Thyroid gland (tissue), 4 donors: ENCODE results near the gene ISM2. TPM values are rescaled to one million over a fixed set of nuclear protein-coding genes. Genes with fewer than 3 reads are reported as not detected.

Experiments
- DNase-seq, 2 donors: peaks; one replicate each; pipeline ENCODE4 v3.0.0-alpha.2; 2019
- H3K27ac ChIP-seq, 3 donors: fragments of 200-600 bp; sonication (generic); 1 replicate in 2 of 3; 2 replicates in 1 of 3; pipeline ENCODE4 v1.5.1; 2016 to 2019; ENCODE audit warnings: mild to moderate bottlenecking in 1 of 3, moderate library complexity in 1 of 3
- H3K27me3 ChIP-seq: fragments of 200-600 bp; sonication (generic); one replicate; pipeline ENCODE4 v1.5.1; 2019
- H3K36me3 ChIP-seq, 2 donors: fragments of 200-600 bp; sonication (generic); one replicate each; pipeline ENCODE4 v1.5.1; 2016 to 2019
- H3K4me1 ChIP-seq, 2 donors: fragments of 200-600 bp; sonication (generic); one replicate each; pipeline ENCODE4 v1.5.1; 2017 to 2019
- H3K4me3 ChIP-seq, 3 donors: fragments of 200-600 bp; sonication (generic); replicated peaks in 1 of 3; 1 replicate in 2 of 3; 2 replicates in 1 of 3; pipeline ENCODE4 v1.5.1; 2016; ENCODE audit warnings: mild to moderate bottlenecking in 1 of 3
- H3K9me3 ChIP-seq: fragments of 200-600 bp; sonication (generic); one replicate; pipeline ENCODE4 v1.5.1; 2017
- CTCF ChIP-seq, 6 experiments: fragments of 200-600 bp in 3 of 6; fragments of 450-650 bp in 3 of 6; sonication (generic) in 3 of 6; IDR thresholded peaks; one replicate each; pipeline ENCODE4 v1.5.1; 2016 to 2019; ENCODE audit warnings: antibody characterized with exemption in 6 of 6, mild to moderate bottlenecking in 2 of 6, inconsistent platforms in 1 of 6, moderate library complexity in 1 of 6
- POLR2A ChIP-seq, 2 donors: fragments of 450-650 bp; IDR thresholded peaks; one replicate each; pipeline ENCODE4 v1.6.1; 2017; ENCODE audit warnings: antibody characterized with exemption in 2 of 2, mild to moderate bottlenecking in 2 of 2, moderate library complexity in 1 of 2
- WGBS, 2 donors: methylation state at CpG; one replicate each; pipeline ENCODE4 v1.1.5; 2017; 5-methylcytosine and 5-hydroxymethylcytosine counted together
- intact Hi-C: fragments of 100-400 bp; cut with DNase I; formaldehyde crosslinking; loops from one replicate; pipeline ENCODE4 v1.15.1; 2023
- total RNA-seq, 4 donors: library from RNA; depleted of rRNA; stranded (reverse); fragments of >200 nt; gene quantifications; one replicate each; pipeline ENCODE4 v1.2.3, GENCODE V29; 2016

Gene ISM2
- total RNA-seq, 4 donors from 2014 or later, result not detected

GRCh38 chr14:77457522-77458248 lies 40.9 kb downstream of the ISM2 start, which contains the start of the genes AHSA1 and VIPAS39:
Gene AHSA1, plus strand, starts transcription at chr14:77458093. Its CDS starts 97 bp downstream, at chr14:77458190.
Gene VIPAS39, minus strand, starts transcription at chr14:77457601. Its CDS starts 3,499 bp downstream, at chr14:77454102.
- Histone ChIP-seq H3K27ac (peak within 1 kb of the TSS; percentile 60 to 100 (median 98)), H3K27me3 (no peaks in the 10 kb centered on the region), H3K4me1 (peaks cover 19 to 22% of the 10 kb centered on the region in 2 donors), H3K36me3 (peaks cover 28 to 31% of the 10 kb centered on the region in 2 donors), H3K9me3 (no peaks in the 10 kb centered on the region), H3K4me3 (peak within 1 kb of the TSS; percentile 84 to 98 (median 91))
- WGBS, 2 donors, result 0 to 1% methylated on average over 38 to 40 of the region's 50 CpGs
- DNase-seq, result peak; percentile 97
- intact Hi-C loops, result loop anchor here (5.0 kb wide), 1 partner anchor 95 kb away; no protein-coding TSS in a partner anchor
- no peak for TF ChIP-seq CTCF (IDR thresholded peaks at IDR 0.05)
- TF ChIP-seq POLR2A (IDR thresholded peaks at IDR 0.05), result peak in 1 of 2 donors; percentile 80

- peaks cover 22 to 26% of the 10 kb centered on the region in 2 donors for H3K36me3 ChIP-seq
- no peaks in the 10 kb centered on the region for H3K9me3 ChIP-seq
- DNase-seq, result no peak
- TF ChIP-seq CTCF (IDR thresholded peaks at IDR 0.05) (no peak), POLR2A (IDR thresholded peaks at IDR 0.05) (no peak)
- no peaks in the 10 kb centered on the region for H3K27me3 ChIP-seq
- H3K27ac ChIP-seq, result peak overlapping the region in 2 of 3 donors; percentile 98 to 100
- peaks cover 19 to 22% of the 10 kb centered on the region in 2 donors for H3K4me1 ChIP-seq
- 0 to 1% methylated on average over 18 of the region's 18 CpGs for WGBS, 2 donors
- intact Hi-C loops, result loop anchor here (5.0 kb wide), 1 partner anchor 95 kb away; no protein-coding TSS in a partner anchor
- peak overlapping the region; percentile 59 to 98 (median 60) for H3K4me3 ChIP-seq
These were observed 41.5 kb downstream of the ISM2 start for GRCh38 chr14:77457115-77457521.

GRCh38 chr14:77455966-77456640 lies 42.5 kb downstream of the ISM2 start:
- WGBS, 2 donors, result 81 to 85% methylated on average over 2 of the region's 2 CpGs
- no peak for DNase-seq
- no peaks in the 10 kb centered on the region for H3K27me3 ChIP-seq
- peaks cover 13 to 20% of the 10 kb centered on the region in 2 donors for H3K36me3 ChIP-seq
- no peak overlapping the region for H3K4me3 ChIP-seq
- intact Hi-C loops, result loop anchor here (5.0 kb wide), 1 partner anchor 96 kb away; no protein-coding TSS in a partner anchor
- H3K27ac ChIP-seq, result no peak overlapping the region
- H3K4me1 ChIP-seq, result peaks cover 19 to 22% of the 10 kb centered on the region in 2 donors
- H3K9me3 ChIP-seq, result no peaks in the 10 kb centered on the region
- TF ChIP-seq POLR2A (IDR thresholded peaks at IDR 0.05), result no peak
- TF ChIP-seq CTCF (IDR thresholded peaks at IDR 0.05), result no peak

GRCh38 chr14:77442196-77442595 lies 56.4 kb downstream of the ISM2 start:
- DNase-seq, result no peak
- H3K36me3 ChIP-seq, result peaks cover 40 to 53% of the 10 kb centered on the region in 2 donors
- TF ChIP-seq POLR2A (IDR thresholded peaks at IDR 0.05) (no peak), CTCF (IDR thresholded peaks at IDR 0.05) (no peak)
- no peaks in the 10 kb centered on the region for H3K9me3 ChIP-seq
- H3K4me1 ChIP-seq, result no peaks in the 10 kb centered on the region
- 99 to 100% methylated on average over 2 of the region's 2 CpGs for WGBS, 2 donors
- H3K4me3 ChIP-seq, result no peak overlapping the region
- H3K27me3 ChIP-seq, result no peaks in the 10 kb centered on the region
- no peak overlapping the region for H3K27ac ChIP-seq
- intact Hi-C loops, result no loop called here
